Thyroid gland (tissue), 4 donors: ENCODE data around the gene HES3.

Experiments used
- CTCF ChIP-seq, 6 experiments: fragments of 200-600 bp in 3 of 6; fragments of 450-650 bp in 3 of 6; sonication (generic) in 3 of 6; IDR thresholded peaks; one replicate each; pipeline ENCODE4 v1.5.1; 2016 to 2019; ENCODE audit warnings: antibody characterized with exemption in 6 of 6, mild to moderate bottlenecking in 2 of 6, inconsistent platforms in 1 of 6, moderate library complexity in 1 of 6
- POLR2A ChIP-seq, 2 donors: fragments of 450-650 bp; IDR thresholded peaks; one replicate each; pipeline ENCODE4 v1.6.1; 2017; ENCODE audit warnings: antibody characterized with exemption in 2 of 2, mild to moderate bottlenecking in 2 of 2, moderate library complexity in 1 of 2

DNA sequence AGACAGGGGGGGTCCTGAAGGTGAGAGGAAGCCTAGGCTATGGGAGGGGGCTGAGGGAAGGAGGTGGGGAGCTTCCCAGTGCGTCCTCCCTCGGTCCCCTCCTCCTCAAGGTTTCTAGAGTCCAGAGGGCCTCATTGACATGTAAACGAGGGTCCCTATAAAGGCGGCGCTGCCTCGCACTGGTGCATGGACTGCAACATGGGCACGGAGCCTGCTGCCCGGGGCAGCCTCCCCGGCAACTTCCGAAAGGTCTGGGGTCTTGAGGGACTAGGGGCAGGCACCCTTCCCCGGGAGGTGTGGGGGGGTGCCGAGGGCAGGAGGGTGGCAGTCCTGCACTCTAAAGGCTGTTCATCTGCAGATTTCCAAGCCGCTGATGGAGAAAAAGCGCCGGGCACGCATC is at the start of gene HES3:
- TF ChIP-seq CTCF (IDR thresholded peaks at IDR 0.05) = no peak
- TF ChIP-seq POLR2A (IDR thresholded peaks at IDR 0.05) = no peak
